Esophagus muscularis mucosa (tissue), 4 donors: ENCODE measurements around the gene ZBTB44. TPM values are rescaled to one million over a fixed set of nuclear protein-coding genes. Genes with fewer than 3 reads are reported as not detected.
"Not testable (repeated sequence)": the region's sequence is repeated elsewhere in the genome, so short reads cannot be mapped to it uniquely, and the experiment has no call there.

Experiments used
- DNase-seq: peaks from one replicate; pipeline ENCODE4 v3.0.0-alpha.2; 2017; ENCODE audit errors: extremely low spot score
- H3K27ac ChIP-seq, 4 donors: fragments of 200-600 bp; sonication (generic); replicated peaks in 1 of 4; 1 replicate in 3 of 4; 2 replicates in 1 of 4; pipeline ENCODE4 v1.5.1; 2016 to 2019; ENCODE audit warnings: mild to moderate bottlenecking in 1 of 4
- H3K27me3 ChIP-seq, 4 donors: fragments of 200-600 bp; sonication (generic); one replicate each; pipeline versions ENCODE4 v1.5.1 to v1.6.0; 2016 to 2019
- H3K36me3 ChIP-seq, 4 donors: fragments of 200-600 bp; sonication (generic); one replicate each; pipeline ENCODE4 v1.5.1; 2016 to 2019
- H3K4me1 ChIP-seq, 4 donors: fragments of 200-600 bp; sonication (generic); one replicate each; pipeline ENCODE4 v1.5.1; 2016 to 2019
- H3K4me3 ChIP-seq, 4 donors: fragments of 200-600 bp; sonication (generic); 1 replicate in 2 of 4; 2 replicates in 2 of 4; pipeline ENCODE4 v1.5.1; 2016 to 2019; ENCODE audit warnings: mild to moderate bottlenecking in 4 of 4, moderate library complexity in 1 of 4
- H3K9me3 ChIP-seq, 4 donors: fragments of 200-600 bp; sonication (generic); 1 replicate in 3 of 4; 2 replicates in 1 of 4; pipeline ENCODE4 v1.5.1; 2016 to 2019
- EP300 ChIP-seq: sonication (generic); formaldehyde crosslinking; IDR thresholded peaks from one replicate; pipeline ENCODE4 v1.6.1; 2017; ENCODE audit warnings: antibody characterized with exemption
- POLR2A ChIP-seq: fragments of 450-650 bp; IDR thresholded peaks from one replicate; pipeline ENCODE4 v1.6.1; 2017; ENCODE audit warnings: antibody characterized with exemption, moderate library complexity, mild to moderate bottlenecking, low read depth
- POLR2AphosphoS5 ChIP-seq, 2 donors: sonication (generic); formaldehyde crosslinking; IDR thresholded peaks; one replicate each; pipeline ENCODE4 v1.6.1; 2017; ENCODE audit warnings: antibody characterized with exemption in 2 of 2
- WGBS: methylation state at CpG from one replicate; pipeline ENCODE4 v1.1.5; 2018; 5-methylcytosine and 5-hydroxymethylcytosine counted together
- intact Hi-C: fragments of 100-400 bp; cut with DNase I; formaldehyde crosslinking; loops from one replicate; pipeline ENCODE4 v1.15.1; 2023
- total RNA-seq, 4 donors: library from RNA; depleted of rRNA; stranded (reverse); fragments of >200 nt; gene quantifications; one replicate each; pipeline versions ENCODE4 v1.1.0 to v1.2.1, GENCODE V29; 2016
- TF ChIP-seq, protein P1 (sequence below), 3 experiments: fragments of 200-600 bp in 2 of 3; fragments of 450-650 bp in 1 of 3; sonication (generic) in 2 of 3; IDR thresholded peaks; one replicate each; pipeline ENCODE4 v1.5.1; 2017 to 2019; ENCODE audit warnings: antibody characterized with exemption in 3 of 3, mild to moderate bottlenecking in 2 of 3, moderate library complexity in 1 of 3

ZBTB44 gene
- total RNA-seq, 4 donors from 2014 or later, result 50.4 to 86.4 (median 65.3) TPM

GRCh38 chr11:130194241-130195023, 120.3 kb downstream of the ZBTB44 start:
- TF ChIP-seq EP300 (no peak), POLR2A (no peak), POLR2AphosphoS5 (IDR thresholded peaks at IDR 0.05) (no peak)
- TF ChIP-seq, protein P1, sequence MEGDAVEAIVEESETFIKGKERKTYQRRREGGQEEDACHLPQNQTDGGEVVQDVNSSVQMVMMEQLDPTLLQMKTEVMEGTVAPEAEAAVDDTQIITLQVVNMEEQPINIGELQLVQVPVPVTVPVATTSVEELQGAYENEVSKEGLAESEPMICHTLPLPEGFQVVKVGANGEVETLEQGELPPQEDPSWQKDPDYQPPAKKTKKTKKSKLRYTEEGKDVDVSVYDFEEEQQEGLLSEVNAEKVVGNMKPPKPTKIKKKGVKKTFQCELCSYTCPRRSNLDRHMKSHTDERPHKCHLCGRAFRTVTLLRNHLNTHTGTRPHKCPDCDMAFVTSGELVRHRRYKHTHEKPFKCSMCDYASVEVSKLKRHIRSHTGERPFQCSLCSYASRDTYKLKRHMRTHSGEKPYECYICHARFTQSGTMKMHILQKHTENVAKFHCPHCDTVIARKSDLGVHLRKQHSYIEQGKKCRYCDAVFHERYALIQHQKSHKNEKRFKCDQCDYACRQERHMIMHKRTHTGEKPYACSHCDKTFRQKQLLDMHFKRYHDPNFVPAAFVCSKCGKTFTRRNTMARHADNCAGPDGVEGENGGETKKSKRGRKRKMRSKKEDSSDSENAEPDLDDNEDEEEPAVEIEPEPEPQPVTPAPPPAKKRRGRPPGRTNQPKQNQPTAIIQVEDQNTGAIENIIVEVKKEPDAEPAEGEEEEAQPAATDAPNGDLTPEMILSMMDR (IDR thresholded peaks at IDR 0.05), result no peak
- intact Hi-C loops, result no loop called here
- Histone ChIP-seq H3K27ac (no peak overlapping the region), H3K9me3 (no peaks in the 10 kb centered on the region), H3K36me3 (no peaks in the 10 kb centered on the region), H3K27me3 (no peaks in the 10 kb centered on the region), H3K4me3 (no peak overlapping the region), H3K4me1 (no peaks in the 10 kb centered on the region)
- 89% methylated on average over 15 of the region's 21 CpGs for WGBS
- DNase-seq, result no peak

DNA sequence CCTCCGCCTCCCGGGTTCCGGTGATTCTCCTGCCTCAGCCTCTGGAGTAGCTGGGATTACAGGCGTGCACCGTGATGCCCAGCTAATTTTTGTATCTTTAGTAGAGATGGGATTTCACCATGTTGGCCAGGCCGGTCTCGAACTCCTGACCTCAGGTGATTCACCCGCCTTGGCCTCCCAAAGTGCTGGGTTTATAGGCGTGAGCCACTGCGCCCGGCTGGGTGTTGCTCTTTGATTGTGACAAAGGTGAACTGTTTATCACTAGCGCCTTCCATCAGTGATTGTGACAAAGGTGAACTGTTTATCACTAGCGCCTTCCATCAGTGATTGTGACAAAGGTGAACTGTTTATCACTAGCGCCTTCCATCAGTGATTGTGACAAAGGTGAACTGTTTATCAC, 121.2 kb downstream of the ZBTB44 start:
- H3K4me1 ChIP-seq, DNase-seq, H3K27me3 ChIP-seq, H3K9me3 ChIP-seq, H3K27ac ChIP-seq, intact Hi-C loops, H3K4me3 ChIP-seq, H3K36me3 ChIP-seq: not testable (repeated sequence)
- WGBS, result 99% methylated on average over 14 of the region's 14 CpGs

- Histone ChIP-seq H3K36me3 (no peaks in the 10 kb centered on the region), H3K9me3 (no peaks in the 10 kb centered on the region), H3K27me3 (no peaks in the 10 kb centered on the region), H3K4me3 (no peak overlapping the region), H3K27ac (no peak overlapping the region), H3K4me1 (no peaks in the 10 kb centered on the region)
- TF ChIP-seq EP300 (no peak), POLR2AphosphoS5 (IDR thresholded peaks at IDR 0.05) (no peak), POLR2A (no peak)
- TF ChIP-seq, protein P1 (IDR thresholded peaks at IDR 0.05), result no peak
- no peak for DNase-seq
- intact Hi-C loops, result no loop called here
- WGBS, result 83% methylated on average over 4 of the region's 4 CpGs
These were observed 121.9 kb downstream of the ZBTB44 start for GRCh38 chr11:130192845-130193267.

DNA sequence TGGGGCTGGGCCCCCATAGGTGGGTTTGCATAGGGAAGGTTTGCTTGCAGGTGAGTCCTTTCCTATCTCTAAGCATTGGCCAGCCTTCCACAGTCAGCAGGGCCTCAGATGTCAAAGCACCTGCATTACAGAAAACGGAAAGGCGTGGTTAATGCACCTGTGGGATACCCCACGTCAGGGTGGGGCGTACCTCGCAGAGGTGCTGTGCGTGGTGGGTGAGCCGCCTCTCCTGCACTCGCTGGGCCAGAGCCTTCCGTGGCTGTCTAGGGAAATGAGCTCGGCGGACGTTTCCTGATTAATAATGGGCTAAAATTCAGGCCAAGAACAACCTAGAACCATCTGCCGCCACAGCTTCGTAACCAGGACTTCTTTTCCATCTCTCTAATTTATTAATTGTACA, 122.8 kb downstream of the ZBTB44 start:
- Histone ChIP-seq H3K36me3 (no peaks in the 10 kb centered on the region), H3K27me3 (no peaks in the 10 kb centered on the region), H3K4me3 (no peak overlapping the region), H3K4me1 (no peaks in the 10 kb centered on the region), H3K27ac (no peak overlapping the region), H3K9me3 (no peaks in the 10 kb centered on the region)
- DNase-seq, result no peak
- WGBS, result 91% methylated on average over 14 of the region's 14 CpGs
- intact Hi-C loops, result no loop called here
- TF ChIP-seq POLR2AphosphoS5 (IDR thresholded peaks at IDR 0.05) (no peak), POLR2A (no peak), EP300 (no peak)
- TF ChIP-seq, protein P1 (IDR thresholded peaks at IDR 0.05), result no peak

DNA sequence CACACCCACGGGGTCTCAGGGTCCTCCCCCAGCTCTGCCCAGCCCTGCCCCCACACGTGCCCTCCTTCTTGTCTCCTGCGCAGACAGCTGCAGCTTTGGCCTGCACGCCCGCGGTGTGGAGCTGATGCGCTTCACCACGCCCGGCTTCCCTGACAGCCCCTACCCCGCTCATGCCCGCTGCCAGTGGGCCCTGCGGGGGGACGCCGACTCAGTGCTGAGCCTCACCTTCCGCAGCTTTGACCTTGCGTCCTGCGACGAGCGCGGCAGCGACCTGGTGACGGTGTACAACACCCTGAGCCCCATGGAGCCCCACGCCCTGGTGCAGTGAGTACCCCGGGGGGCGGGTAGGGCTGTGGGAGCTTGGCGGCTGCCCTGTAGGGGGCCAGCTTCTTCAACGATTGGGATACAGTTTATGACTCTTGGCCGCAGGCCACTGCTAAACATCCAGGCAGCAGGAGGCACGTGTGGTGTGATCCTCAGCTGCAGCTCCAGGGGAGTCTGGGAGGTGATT, 124.3 kb downstream of the ZBTB44 start:
- 95% methylated on average over 24 of the region's 29 CpGs for WGBS

More for the DNA sequence above, 124.3 kb downstream of the ZBTB44 start:
- no peaks in the 10 kb centered on the region for H3K9me3 ChIP-seq
- TF ChIP-seq EP300, result no peak
- TF ChIP-seq, protein P1 (IDR thresholded peaks at IDR 0.05), result no peak
- TF ChIP-seq POLR2AphosphoS5 (IDR thresholded peaks at IDR 0.05), result no peak
- TF ChIP-seq POLR2A, result no peak
- H3K27ac ChIP-seq, result no peak overlapping the region
- no peaks in the 10 kb centered on the region for H3K27me3 ChIP-seq
- H3K4me1 ChIP-seq, result no peaks in the 10 kb centered on the region
- H3K36me3 ChIP-seq, result no peaks in the 10 kb centered on the region
- DNase-seq, result no peak
- H3K4me3 ChIP-seq, result no peak overlapping the region
- intact Hi-C loops, result no loop called here
